HCT116 (cell line): ENCODE measurements around the gene GSKIP. TPM values are rescaled to one million over a fixed set of nuclear protein-coding genes. Genes with fewer than 3 reads are reported as not detected.

Experiments used
- ATAC-seq: fragments of 200-7000 bp; cut with Tn5 transposase; 2 replicates; pipeline ENCODE4 v1.9.1; 2020; ENCODE audit warnings: mild to moderate bottlenecking, moderate library complexity
- BruUV-seq: library from RNA; stranded (reverse); fragments of 400-500 nt; replicated peaks from 2 replicates; lab custom pipeline; 2021; lab: Mats Ljungman, UMichigan
- CTCF ChIA-PET: fragments of 300-600 bp; sonication (Branson Sonifier 250); formaldehyde crosslinking; loops from one replicate; lab custom pipeline; 2021; ENCODE audit warnings: antibody characterized with exemption; lab: Charles Lee
- POLR2A ChIA-PET: fragments of 300-600, 350-600 bp; sonication (Branson Sonifier 250); formaldehyde crosslinking; loops from one replicate; lab custom pipeline; 2021; ENCODE audit warnings: antibody characterized with exemption; lab: Charles Lee
- RAD21 ChIA-PET, 2 experiments: fragments of 300-600 bp; sonication (Branson Sonifier 250); formaldehyde crosslinking; loops; one replicate each; lab custom pipeline; 2023; ENCODE audit warnings: low total read pairs in 2 of 2; ENCODE audit not compliant: uncharacterized antibody in 2 of 2, unreplicated experiment in 2 of 2, low non-redundant PET in 1 of 2; lab: Charles Lee
- DNase-seq: peaks from one replicate; pipeline ENCODE4 v3.0.0-alpha.2; 2010; ENCODE audit warnings: low read depth, low spot score
- H2AFZ ChIP-seq: fragments of 200-600 bp; shearing (Covaris generic), sonication (generic); 2 replicates; pipeline ENCODE4 v1.6.1; 2017; ENCODE audit warnings: low read depth, mixed run types, mixed read lengths, antibody characterized with exemption, low read length; ENCODE audit not compliant: poor library complexity, severe bottlenecking
- H3K27ac ChIP-seq: 2 replicates; pipeline ENCODE4 v1.5.1; 2012; ENCODE audit warnings: low read depth, low read length
- H3K27me3 ChIP-seq: fragments of 200-600 bp; sonication (generic); 2 replicates; pipeline ENCODE4 v1.6.1; 2016; ENCODE audit warnings: mixed run types, low read length, mixed read lengths; ENCODE audit not compliant: insufficient read depth
- H3K36me3 ChIP-seq, 2 experiments: fragments of 200-500 bp in 1 of 2; fragments of 200-600 bp in 1 of 2; sonication (Bioruptor generic) in 1 of 2; sonication (generic) in 1 of 2; 2 replicates each; pipeline versions ENCODE4 v1.5.1 to v1.6.1; 2014 to 2016; ENCODE audit warnings: low read length in 2 of 2, inconsistent platforms in 1 of 2, mixed read lengths in 1 of 2, mixed run types in 1 of 2; ENCODE audit not compliant: insufficient read depth in 2 of 2, control insufficient read depth in 1 of 2
- H3K4me1 ChIP-seq, 2 experiments: fragments of 200-600 bp in 1 of 2; sonication (generic) in 1 of 2; 2 replicates each; pipeline versions ENCODE4 v1.5.1 to v1.6.1; 2012 to 2017; ENCODE audit warnings: low read length in 2 of 2, inconsistent platforms in 1 of 2, mild to moderate bottlenecking in 1 of 2, mixed read lengths in 1 of 2, mixed run types in 1 of 2, moderate library complexity in 1 of 2; ENCODE audit not compliant: insufficient read depth in 2 of 2, control insufficient read depth in 1 of 2
- H3K4me2 ChIP-seq: fragments of 200-600 bp; sonication (generic); 2 replicates; pipeline ENCODE4 v1.6.1; 2017; ENCODE audit warnings: mixed run types, low read length, mixed read lengths
- H3K4me3 ChIP-seq, 2 experiments: fragments of 200-600 bp in 1 of 2; sonication (generic) in 1 of 2; replicated peaks in 1 of 2; 2 replicates each; pipeline ENCODE4 v1.5.1; 2011 to 2016; ENCODE audit warnings: low read length in 2 of 2, control low read depth in 1 of 2, low read depth in 1 of 2, mild to moderate bottlenecking in 1 of 2, mixed read lengths in 1 of 2, mixed run types in 1 of 2
- H3K79me2 ChIP-seq: fragments of 200-600 bp; sonication (generic); 2 replicates; pipeline ENCODE4 v1.6.1; 2017; ENCODE audit warnings: mild to moderate bottlenecking, mixed run types, low read length, moderate library complexity, mixed read lengths; ENCODE audit not compliant: insufficient read depth
- H3K9ac ChIP-seq: fragments of 200-600 bp; sonication (generic); 2 replicates; pipeline ENCODE4 v1.6.1; 2016; ENCODE audit warnings: low read length, mixed read lengths
- H3K9me2 ChIP-seq: fragments of 200-600 bp; sonication (generic), shearing (Covaris generic); 2 replicates; pipeline ENCODE4 v1.6.1; 2017; ENCODE audit warnings: mixed run types, mild to moderate bottlenecking, moderate library complexity; ENCODE audit not compliant: insufficient read depth
- H3K9me3 ChIP-seq, 2 experiments: fragments of 200-500 bp in 1 of 2; fragments of 200-600 bp in 1 of 2; sonication (Bioruptor generic) in 1 of 2; sonication (generic) in 1 of 2; 2 replicates each; pipeline ENCODE4 v1.6.1; 2014 to 2017; ENCODE audit warnings: low read length in 2 of 2, mixed read lengths in 2 of 2, inconsistent platforms in 1 of 2, low read depth in 1 of 2, mild to moderate bottlenecking in 1 of 2, mixed run types in 1 of 2, moderate library complexity in 1 of 2; ENCODE audit not compliant: control insufficient read depth in 1 of 2, insufficient read depth in 1 of 2
- H4K20me1 ChIP-seq: fragments of 200-600 bp; sonication (generic), shearing (Covaris generic); 2 replicates; pipeline ENCODE4 v1.6.1; 2017; ENCODE audit warnings: mixed run types, mild to moderate bottlenecking, moderate library complexity; ENCODE audit not compliant: insufficient read depth
- EZH2 ChIP-seq: fragments of 200-600 bp; sonication (generic); IDR thresholded peaks from 2 replicates; pipeline ENCODE4 v1.6.1; 2017; ENCODE audit warnings: antibody characterized with exemption, mixed run types
- JUND ChIP-seq: IDR thresholded peaks from 2 replicates; pipeline ENCODE4 v1.6.1; 2012
- MAX ChIP-seq: IDR thresholded peaks from 2 replicates; pipeline ENCODE4 v1.6.1; 2012
- POLR2AphosphoS5 ChIP-seq: IDR thresholded peaks from 2 replicates; pipeline ENCODE4 v1.6.1; 2011; ENCODE audit warnings: mild to moderate bottlenecking, low read depth, low read length, moderate library complexity
- RAD21 ChIP-seq: IDR thresholded peaks from 2 replicates; pipeline ENCODE4 v1.6.1; 2012; ENCODE audit warnings: low read depth, mild to moderate bottlenecking
- SIN3A ChIP-seq: IDR thresholded peaks from 2 replicates; pipeline ENCODE4 v1.6.1; 2012; ENCODE audit warnings: low read depth
- SP1 ChIP-seq: IDR thresholded peaks from 2 replicates; pipeline ENCODE4 v1.6.1; 2012; ENCODE audit warnings: low read depth
- TCF7L2 ChIP-seq: IDR thresholded peaks from 2 replicates; pipeline ENCODE4 v1.7.0; 2011; ENCODE audit warnings: borderline replicate concordance, inconsistent platforms; ENCODE audit not compliant: insufficient read depth, insufficient read length; ENCODE audit errors: extremely low read depth
- intact Hi-C: fragments of 100-400 bp; cut with micrococcal nuclease; formaldehyde crosslinking; loops from 2 replicates; pipeline ENCODE4 v1.10.0; 2022
- total RNA-seq: library from RNA; stranded (reverse); gene quantifications from one replicate; pipeline ENCODE4 v1.2.1, GENCODE V29; 2021; ENCODE audit not compliant: unreplicated experiment
- TF ChIP-seq, protein P1 (sequence below): IDR thresholded peaks from 2 replicates; pipeline ENCODE4 v1.6.1; 2012; ENCODE audit warnings: low read depth
- TF ChIP-seq, protein P2 (sequence below): IDR thresholded peaks from 2 replicates; pipeline ENCODE4 v1.6.1; 2011; ENCODE audit warnings: mild to moderate bottlenecking, low read length, moderate library complexity; ENCODE audit not compliant: insufficient replicate concordance; ENCODE audit errors: extremely low read depth

Gene GSKIP
- total RNA-seq, 1 experiment from 2014 or later, result 21.7 TPM

- Histone ChIP-seq H3K79me2 (peaks cover 21% of the 10 kb centered on the region), H3K4me1 (peaks cover 11 to 20% of the 10 kb centered on the region in 2 experiments; a peak in 2 of 4 replicates)
- intact Hi-C loops, result loop anchor here (10.0 kb wide), 1 partner anchor 145 kb away; the partner anchor contains the start of gene PAPOLA
Measured at GRCh38 chr14:96359959-96360358, 3.4 kb upstream of the GSKIP start.

GRCh38 chr14:96362071-96362964 lies 1.0 kb upstream of the GSKIP start:
- no peaks in the 10 kb centered on the region for H4K20me1 ChIP-seq
- H3K27me3 ChIP-seq, result no peaks in the 10 kb centered on the region
- peak overlapping the region; percentile 98 for H3K4me2 ChIP-seq
- peak overlapping the region; percentile 68 for H3K9ac ChIP-seq
- intact Hi-C loops, result loop anchor here (1.0 to 10.0 kb wide), 3 partner anchors 28 to 262 kb away; partner anchors contain the start of gene PAPOLA
- peaks cover 11 to 23% of the 10 kb centered on the region in 2 experiments; a peak in 2 of 4 replicates for H3K4me1 ChIP-seq
- no peaks in the 10 kb centered on the region for H3K36me3 ChIP-seq
- no TSS peak for BruUV-seq
- H3K79me2 ChIP-seq, result peaks cover 35% of the 10 kb centered on the region
- H3K27ac ChIP-seq, result peak overlapping the region; percentile 55; the same call in 1 of the 2 replicates
- ChIA-PET POLR2A (no interaction called here), RAD21 (no interaction called here), CTCF (no interaction called here)
- DNase-seq, result peak; percentile 63
- TF ChIP-seq, protein P1, sequence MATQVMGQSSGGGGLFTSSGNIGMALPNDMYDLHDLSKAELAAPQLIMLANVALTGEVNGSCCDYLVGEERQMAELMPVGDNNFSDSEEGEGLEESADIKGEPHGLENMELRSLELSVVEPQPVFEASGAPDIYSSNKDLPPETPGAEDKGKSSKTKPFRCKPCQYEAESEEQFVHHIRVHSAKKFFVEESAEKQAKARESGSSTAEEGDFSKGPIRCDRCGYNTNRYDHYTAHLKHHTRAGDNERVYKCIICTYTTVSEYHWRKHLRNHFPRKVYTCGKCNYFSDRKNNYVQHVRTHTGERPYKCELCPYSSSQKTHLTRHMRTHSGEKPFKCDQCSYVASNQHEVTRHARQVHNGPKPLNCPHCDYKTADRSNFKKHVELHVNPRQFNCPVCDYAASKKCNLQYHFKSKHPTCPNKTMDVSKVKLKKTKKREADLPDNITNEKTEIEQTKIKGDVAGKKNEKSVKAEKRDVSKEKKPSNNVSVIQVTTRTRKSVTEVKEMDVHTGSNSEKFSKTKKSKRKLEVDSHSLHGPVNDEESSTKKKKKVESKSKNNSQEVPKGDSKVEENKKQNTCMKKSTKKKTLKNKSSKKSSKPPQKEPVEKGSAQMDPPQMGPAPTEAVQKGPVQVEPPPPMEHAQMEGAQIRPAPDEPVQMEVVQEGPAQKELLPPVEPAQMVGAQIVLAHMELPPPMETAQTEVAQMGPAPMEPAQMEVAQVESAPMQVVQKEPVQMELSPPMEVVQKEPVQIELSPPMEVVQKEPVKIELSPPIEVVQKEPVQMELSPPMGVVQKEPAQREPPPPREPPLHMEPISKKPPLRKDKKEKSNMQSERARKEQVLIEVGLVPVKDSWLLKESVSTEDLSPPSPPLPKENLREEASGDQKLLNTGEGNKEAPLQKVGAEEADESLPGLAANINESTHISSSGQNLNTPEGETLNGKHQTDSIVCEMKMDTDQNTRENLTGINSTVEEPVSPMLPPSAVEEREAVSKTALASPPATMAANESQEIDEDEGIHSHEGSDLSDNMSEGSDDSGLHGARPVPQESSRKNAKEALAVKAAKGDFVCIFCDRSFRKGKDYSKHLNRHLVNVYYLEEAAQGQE, result no peak
- TF ChIP-seq TCF7L2, result no peak
- no peak for TF ChIP-seq JUND
- peak; percentile 88 for TF ChIP-seq MAX
- peak; percentile 67 for TF ChIP-seq SIN3A
- TF ChIP-seq EZH2, result no peak
- TF ChIP-seq SP1, result no peak
- no peak for TF ChIP-seq RAD21
- ATAC-seq, result peak; percentile 56
- H2AFZ ChIP-seq, result peak overlapping the region; percentile 36
- H3K9me2 ChIP-seq, result no peaks in the 10 kb centered on the region
- no peaks in the 10 kb centered on the region for H3K9me3 ChIP-seq
- peak overlapping the region; percentile 85 to 92 for H3K4me3 ChIP-seq

More at GRCh38 chr14:96359959-96360358, 3.4 kb upstream of the GSKIP start:
- Histone ChIP-seq H3K27me3 (no peaks in the 10 kb centered on the region), H3K9me2 (no peaks in the 10 kb centered on the region), H3K4me2 (no peak overlapping the region), H3K9ac (no peak overlapping the region), H3K27ac (no peak overlapping the region), H3K36me3 (no peaks in the 10 kb centered on the region), H2AFZ (no peak overlapping the region), H3K9me3 (no peaks in the 10 kb centered on the region), H3K4me3 (no peak overlapping the region), H4K20me1 (no peaks in the 10 kb centered on the region)
- ChIA-PET RAD21 (no interaction called here), CTCF (no interaction called here), POLR2A (no interaction called here)
- no TSS peak for BruUV-seq
- DNase-seq (no peak), ATAC-seq (no peak)
- no peak for TF ChIP-seq POLR2AphosphoS5
- TF ChIP-seq, protein P2, sequence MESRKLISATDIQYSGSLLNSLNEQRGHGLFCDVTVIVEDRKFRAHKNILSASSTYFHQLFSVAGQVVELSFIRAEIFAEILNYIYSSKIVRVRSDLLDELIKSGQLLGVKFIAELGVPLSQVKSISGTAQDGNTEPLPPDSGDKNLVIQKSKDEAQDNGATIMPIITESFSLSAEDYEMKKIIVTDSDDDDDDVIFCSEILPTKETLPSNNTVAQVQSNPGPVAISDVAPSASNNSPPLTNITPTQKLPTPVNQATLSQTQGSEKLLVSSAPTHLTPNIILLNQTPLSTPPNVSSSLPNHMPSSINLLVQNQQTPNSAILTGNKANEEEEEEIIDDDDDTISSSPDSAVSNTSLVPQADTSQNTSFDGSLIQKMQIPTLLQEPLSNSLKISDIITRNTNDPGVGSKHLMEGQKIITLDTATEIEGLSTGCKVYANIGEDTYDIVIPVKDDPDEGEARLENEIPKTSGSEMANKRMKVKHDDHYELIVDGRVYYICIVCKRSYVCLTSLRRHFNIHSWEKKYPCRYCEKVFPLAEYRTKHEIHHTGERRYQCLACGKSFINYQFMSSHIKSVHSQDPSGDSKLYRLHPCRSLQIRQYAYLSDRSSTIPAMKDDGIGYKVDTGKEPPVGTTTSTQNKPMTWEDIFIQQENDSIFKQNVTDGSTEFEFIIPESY, result no peak
- TF ChIP-seq SP1, result no peak
